Choroid plexus epithelial cell (primary cell): ENCODE data around the gene OTUB2.

Source experiments
- DNase-seq: peaks from one replicate; pipeline ENCODE4 v3.0.0-alpha.2; 2010; ENCODE audit warnings: low read depth
- H3K4me3 ChIP-seq: 2 replicates; pipeline ENCODE4 v1.5.1; 2011; ENCODE audit warnings: low read depth, mild to moderate bottlenecking, control low read depth, low read length, moderate library complexity
- CTCF ChIP-seq: conservative IDR thresholded peaks from 2 replicates; pipeline ENCODE4 v1.5.1; 2011; ENCODE audit warnings: low read depth, mild to moderate bottlenecking, control low read depth, inconsistent platforms, low read length, moderate library complexity

Gene OTUB2

GRCh38 chr14:94043111-94043755 is 17.1 kb downstream of the OTUB2 start:
- no peak for DNase-seq
- no peak for TF ChIP-seq CTCF
- H3K4me3 ChIP-seq = no peak overlapping the region

DNA sequence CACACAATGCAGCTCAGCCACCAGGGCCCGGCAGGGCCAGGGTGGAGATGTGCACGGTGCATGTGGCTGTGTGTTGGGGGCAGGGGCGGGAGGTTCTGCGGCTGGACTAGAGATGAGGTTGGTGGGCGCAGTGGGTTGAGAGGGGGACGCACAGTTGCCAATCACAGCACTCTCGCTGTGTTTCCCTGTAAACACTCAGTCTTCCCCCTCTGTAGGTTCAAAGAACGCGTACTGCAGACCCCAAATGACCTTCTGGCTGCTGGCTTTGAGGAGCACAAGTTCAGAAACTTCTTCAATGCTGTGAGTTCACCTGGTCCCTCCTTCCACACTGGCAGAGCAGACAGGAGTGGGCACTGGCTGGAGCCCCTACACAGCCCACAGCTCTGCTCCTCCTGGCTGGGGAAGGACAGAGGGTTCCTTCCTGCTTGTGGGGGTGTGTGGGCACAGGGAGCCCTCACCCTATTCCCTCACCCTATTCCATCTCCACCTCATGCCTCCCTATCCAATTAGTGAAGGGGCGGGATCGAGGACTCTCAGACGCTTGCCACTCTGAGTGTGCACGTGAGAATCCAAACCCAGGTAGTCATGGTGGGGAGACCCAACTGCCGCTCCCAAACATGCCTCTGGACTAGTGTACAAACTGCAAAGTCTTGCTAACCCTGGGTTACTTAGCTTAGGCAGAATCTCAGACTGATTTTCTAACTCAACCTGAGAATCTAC is 17.8 kb downstream of the OTUB2 start:
- no peak for DNase-seq
- H3K4me3 ChIP-seq = no peak overlapping the region
- no peak for TF ChIP-seq CTCF

DNA sequence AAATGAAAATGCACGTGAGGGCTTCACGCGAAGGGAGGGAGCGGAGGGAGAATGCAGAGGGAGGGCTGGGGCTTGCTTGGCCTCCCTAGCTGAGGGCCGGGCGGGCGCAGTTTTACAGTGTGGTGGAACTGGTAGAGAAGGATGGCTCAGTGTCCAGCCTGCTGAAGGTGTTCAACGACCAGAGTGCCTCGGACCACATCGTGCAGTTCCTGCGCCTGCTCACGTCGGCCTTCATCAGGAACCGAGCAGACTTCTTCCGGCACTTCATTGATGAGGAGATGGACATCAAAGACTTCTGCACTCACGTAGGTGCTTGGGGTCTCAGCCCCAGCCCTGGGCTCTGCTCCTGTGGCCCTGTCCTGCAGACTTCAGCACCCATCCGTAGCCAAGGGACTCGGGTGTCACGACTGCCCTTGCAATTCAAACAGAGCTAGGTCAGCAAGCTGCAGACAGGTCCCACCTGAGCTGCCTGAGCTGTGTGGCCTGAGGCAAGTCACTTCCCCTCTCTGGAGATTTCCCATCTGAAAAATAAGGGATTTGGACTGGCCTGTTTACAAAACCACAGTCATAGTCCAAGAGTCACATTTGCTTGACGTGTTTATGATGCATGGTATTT is 18.4 kb downstream of the OTUB2 start:
- no peak for TF ChIP-seq CTCF
- no peak overlapping the region for H3K4me3 ChIP-seq
- DNase-seq = no peak

GRCh38 chr14:94045101-94045500 is 19.0 kb downstream of the OTUB2 start:
- no peak overlapping the region for H3K4me3 ChIP-seq
- no peak for TF ChIP-seq CTCF
- no peak for DNase-seq

DNA sequence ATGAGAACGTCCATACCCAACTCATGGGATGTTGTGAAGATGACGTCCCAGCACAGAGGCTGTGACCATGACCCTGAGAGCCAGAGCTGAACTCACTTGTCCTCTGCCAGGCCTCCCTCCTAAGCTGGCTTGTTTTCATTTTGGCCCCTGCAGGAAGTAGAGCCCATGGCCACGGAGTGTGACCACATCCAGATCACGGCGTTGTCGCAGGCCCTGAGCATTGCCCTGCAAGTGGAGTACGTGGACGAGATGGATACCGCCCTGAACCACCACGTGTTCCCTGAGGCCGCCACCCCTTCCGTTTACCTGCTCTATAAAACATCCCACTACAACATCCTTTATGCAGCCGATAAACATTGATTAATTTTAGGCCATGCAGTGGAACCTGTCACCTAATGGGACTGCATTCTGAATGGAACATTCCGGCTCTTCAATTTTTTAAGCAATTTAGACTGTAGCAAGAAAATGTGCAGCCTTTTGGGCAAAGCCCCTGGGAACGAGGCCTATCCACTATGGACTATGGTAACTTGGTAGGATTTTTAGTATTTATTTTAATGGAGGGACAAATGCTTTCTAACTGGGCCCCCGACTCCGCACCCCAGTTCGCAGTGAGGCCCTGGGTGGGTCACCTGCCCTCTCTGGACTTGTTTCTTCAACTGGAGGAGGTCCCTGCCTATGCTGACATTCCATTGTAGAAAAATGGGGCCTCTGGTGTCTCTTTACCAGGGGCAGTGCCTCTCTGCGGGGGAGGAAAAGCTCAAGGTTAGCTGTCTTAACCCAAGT is 19.6 kb downstream of the OTUB2 start:
- no peak overlapping the region for H3K4me3 ChIP-seq
- no peak for TF ChIP-seq CTCF
- no peak for DNase-seq

GRCh38 chr14:94046696-94047250 is 20.6 kb downstream of the OTUB2 start:
- no peak overlapping the region for H3K4me3 ChIP-seq
- DNase-seq = no peak
- no peak for TF ChIP-seq CTCF
